ENCODE measurements around the gene FSTL4.

- TF ChIP-seq CTCF (conservative IDR thresholded peaks at IDR 0.05; ENCODE audit: low read length) (no peak), EZH2phosphoT487 (IDR thresholded peaks at IDR 0.05; ENCODE audit: borderline replicate concordance, low read depth, low read length) (no peak)
These were observed 180.9 kb downstream of the FSTL4 start for GRCh38 chr5:133431326-133431865.
